ENCODE data around the gene DEF6. TPM values are rescaled to one million over a fixed set of nuclear protein-coding genes. Genes with fewer than 3 reads are reported as not detected.

The DEF6 gene
- total RNA-seq, 2 experiments from 2014 or later: 103 TPM

- Mint-ChIP-seq H3K36me3 (peaks cover 50% of the 10 kb centered on the region), H3K4me3 (no peak overlapping the region), H3K27me3 (no peaks in the 10 kb centered on the region), H3K4me1 (ENCODE audit: low read depth) (peaks cover 38% of the 10 kb centered on the region), H3K9me3 (no peaks in the 10 kb centered on the region), H3K27ac (peak overlapping the region; percentile 36)
- DNase-seq: no peak
- ChIA-PET CTCF (no interaction called here), POLR2A (no interaction called here)
- intact Hi-C loops (cut with micrococcal nuclease): no loop called here
Measured at GRCh38 chr6:35352735-35353134, 55.1 kb downstream of the DEF6 start.

- H3K4me3 Mint-ChIP-seq: no peak overlapping the region
- H3K4me1 Mint-ChIP-seq (ENCODE audit: low read depth): peaks cover 29% of the 10 kb centered on the region
- no peak for DNase-seq
- no peaks in the 10 kb centered on the region for H3K27me3 Mint-ChIP-seq
- H3K36me3 Mint-ChIP-seq: peaks cover 39% of the 10 kb centered on the region
- ChIA-PET POLR2A (interaction anchor here (0.9 kb wide), 1 partner anchor 11 kb away, joined by 4 read pairs; no protein-coding TSS in a partner anchor), CTCF (interaction anchor here (1.1 kb wide), 1 partner anchor 13 kb away, joined by 3 read pairs; the partner anchor contains the start of gene PPARD)
- intact Hi-C loops (cut with micrococcal nuclease): no loop called here
- H3K27ac Mint-ChIP-seq: no peak overlapping the region
- no peaks in the 10 kb centered on the region for H3K9me3 Mint-ChIP-seq
Measured at GRCh38 chr6:35354361-35355135, 56.9 kb downstream of the DEF6 start.

- H3K4me1 Mint-ChIP-seq (ENCODE audit: low read depth): peaks cover 29% of the 10 kb centered on the region
- no peak overlapping the region for H3K27ac Mint-ChIP-seq
- H3K27me3 Mint-ChIP-seq: no peaks in the 10 kb centered on the region
- POLR2A ChIA-PET: interaction anchor here (0.6 kb wide), 1 partner anchor 55 kb away, joined by 5 read pairs; no protein-coding TSS in a partner anchor
- CTCF ChIA-PET: interaction anchor here (1.0 kb wide), 1 partner anchor 93 kb away, joined by 3 read pairs; no protein-coding TSS in a partner anchor
- H3K36me3 Mint-ChIP-seq: peaks cover 29% of the 10 kb centered on the region
- no peak for DNase-seq
- H3K9me3 Mint-ChIP-seq: no peaks in the 10 kb centered on the region
- no peak overlapping the region for H3K4me3 Mint-ChIP-seq
- intact Hi-C loops (cut with micrococcal nuclease): no loop called here
Measured at GRCh38 chr6:35356391-35356790, 58.8 kb downstream of the DEF6 start.

- ChIA-PET CTCF (no interaction called here), POLR2A (no interaction called here)
- Mint-ChIP-seq H3K4me1 (ENCODE audit: low read depth) (peaks cover 34% of the 10 kb centered on the region), H3K27ac (no peak overlapping the region), H3K36me3 (peaks cover 22% of the 10 kb centered on the region), H3K4me3 (no peak overlapping the region), H3K9me3 (no peaks in the 10 kb centered on the region), H3K27me3 (no peaks in the 10 kb centered on the region)
- intact Hi-C loops (cut with micrococcal nuclease): no loop called here
- no peak for DNase-seq
Measured at GRCh38 chr6:35357677-35358076, 60.1 kb downstream of the DEF6 start.

GRCh38 chr6:35358086-35358485, 60.5 kb downstream of the DEF6 start:
- H3K27me3 Mint-ChIP-seq: no peaks in the 10 kb centered on the region
- peaks cover 32% of the 10 kb centered on the region for H3K4me1 Mint-ChIP-seq (ENCODE audit: low read depth)
- CTCF ChIA-PET: no interaction called here
- POLR2A ChIA-PET: no interaction called here
- intact Hi-C loops (cut with micrococcal nuclease): no loop called here
- DNase-seq: no peak
- H3K27ac Mint-ChIP-seq: no peak overlapping the region
- no peak overlapping the region for H3K4me3 Mint-ChIP-seq
- peaks cover 18% of the 10 kb centered on the region for H3K36me3 Mint-ChIP-seq
- no peaks in the 10 kb centered on the region for H3K9me3 Mint-ChIP-seq

GRCh38 chr6:35359346-35359743, 61.7 kb downstream of the DEF6 start:
- intact Hi-C loops (cut with micrococcal nuclease): no loop called here
- CTCF ChIA-PET: no interaction called here
- H3K4me3 Mint-ChIP-seq: no peak overlapping the region
- H3K9me3 Mint-ChIP-seq: no peaks in the 10 kb centered on the region
- peaks cover 18% of the 10 kb centered on the region for H3K36me3 Mint-ChIP-seq
- no peaks in the 10 kb centered on the region for H3K27me3 Mint-ChIP-seq
- POLR2A ChIA-PET: no interaction called here
- no peak overlapping the region for H3K27ac Mint-ChIP-seq
- DNase-seq: no peak
- H3K4me1 Mint-ChIP-seq (ENCODE audit: low read depth): peaks cover 30% of the 10 kb centered on the region

GRCh38 chr6:35359744-35360348, 62.2 kb downstream of the DEF6 start:
- no peaks in the 10 kb centered on the region for H3K9me3 Mint-ChIP-seq
- DNase-seq: no peak
- POLR2A ChIA-PET: no interaction called here
- intact Hi-C loops (cut with micrococcal nuclease): no loop called here
- no peak overlapping the region for H3K4me3 Mint-ChIP-seq
- H3K27me3 Mint-ChIP-seq: no peaks in the 10 kb centered on the region
- H3K27ac Mint-ChIP-seq: peak overlapping the region; percentile 5
- peaks cover 13% of the 10 kb centered on the region for H3K36me3 Mint-ChIP-seq
- CTCF ChIA-PET: interaction anchor here (1.0 kb wide), 1 partner anchor 89 kb away, joined by 4 read pairs; no protein-coding TSS in a partner anchor
- peaks cover 27% of the 10 kb centered on the region for H3K4me1 Mint-ChIP-seq (ENCODE audit: low read depth)

GRCh38 chr6:35360349-35361138, 62.9 kb downstream of the DEF6 start:
- no peaks in the 10 kb centered on the region for H3K27me3 Mint-ChIP-seq
- H3K36me3 Mint-ChIP-seq: peaks cover 12% of the 10 kb centered on the region
- ChIA-PET POLR2A (interaction anchor here (0.6 kb wide), 1 partner anchor 12 kb away, joined by 4 read pairs; no protein-coding TSS in a partner anchor), CTCF (interaction anchor here (1.0 kb wide), 1 partner anchor 89 kb away, joined by 4 read pairs; no protein-coding TSS in a partner anchor)
- H3K27ac Mint-ChIP-seq: peak overlapping the region; percentile 5
- no peak overlapping the region for H3K4me3 Mint-ChIP-seq
- H3K4me1 Mint-ChIP-seq (ENCODE audit: low read depth): peaks cover 27% of the 10 kb centered on the region
- intact Hi-C loops (cut with micrococcal nuclease): no loop called here
- DNase-seq: no peak
- H3K9me3 Mint-ChIP-seq: no peaks in the 10 kb centered on the region

- DNase-seq: no peak
- H3K9me3 Mint-ChIP-seq: no peaks in the 10 kb centered on the region
- H3K27ac Mint-ChIP-seq: no peak overlapping the region
- CTCF ChIA-PET: no interaction called here
- no peaks in the 10 kb centered on the region for H3K36me3 Mint-ChIP-seq
- POLR2A ChIA-PET: no interaction called here
- peaks cover 38% of the 10 kb centered on the region for H3K4me1 Mint-ChIP-seq (ENCODE audit: low read depth)
- intact Hi-C loops (cut with micrococcal nuclease): no loop called here
- H3K27me3 Mint-ChIP-seq: no peaks in the 10 kb centered on the region
- no peak overlapping the region for H3K4me3 Mint-ChIP-seq
Measured at GRCh38 chr6:35362200-35362599, 64.6 kb downstream of the DEF6 start.

GRCh38 chr6:35363293-35363750, 65.7 kb downstream of the DEF6 start:
- ChIA-PET CTCF (no interaction called here), POLR2A (no interaction called here)
- Mint-ChIP-seq H3K4me3 (no peak overlapping the region), H3K36me3 (no peaks in the 10 kb centered on the region), H3K4me1 (ENCODE audit: low read depth) (peaks cover 43% of the 10 kb centered on the region), H3K27me3 (no peaks in the 10 kb centered on the region), H3K9me3 (no peaks in the 10 kb centered on the region), H3K27ac (no peak overlapping the region)
- intact Hi-C loops (cut with micrococcal nuclease): no loop called here
- no peak for DNase-seq

GRCh38 chr6:35365594-35366203, 68.1 kb downstream of the DEF6 start:
- peaks cover 2% of the 10 kb centered on the region for H3K36me3 Mint-ChIP-seq

GRCh38 chr6:35366204-35366596, 68.6 kb downstream of the DEF6 start:
- DNase-seq: no peak
- Mint-ChIP-seq H3K36me3 (peaks cover 2% of the 10 kb centered on the region), H3K4me1 (ENCODE audit: low read depth) (peaks cover 62% of the 10 kb centered on the region), H3K27me3 (no peaks in the 10 kb centered on the region), H3K9me3 (no peaks in the 10 kb centered on the region), H3K27ac (no peak overlapping the region), H3K4me3 (no peak overlapping the region)
- ChIA-PET POLR2A (no interaction called here), CTCF (no interaction called here)
- intact Hi-C loops (cut with micrococcal nuclease): no loop called here

More at GRCh38 chr6:35365594-35366203, 68.1 kb downstream of the DEF6 start:
- Mint-ChIP-seq H3K4me3 (no peak overlapping the region), H3K9me3 (no peaks in the 10 kb centered on the region), H3K4me1 (ENCODE audit: low read depth) (peaks cover 57% of the 10 kb centered on the region), H3K27ac (peak overlapping the region; percentile 2), H3K27me3 (no peaks in the 10 kb centered on the region)
- POLR2A ChIA-PET: no interaction called here
- intact Hi-C loops (cut with micrococcal nuclease): no loop called here
- DNase-seq: peak; percentile 19
- CTCF ChIA-PET: no interaction called here

Measured in activated CD4-positive, alpha-beta memory T cell treated with anti-CD3 and anti-CD28 coated beads for 36 hours (primary cell).